Endothelial cell of umbilical vein (primary cell): ENCODE data around the gene SEC22A. TPM values are rescaled to one million over a fixed set of nuclear protein-coding genes. Genes with fewer than 3 reads are reported as not detected.

ENCODE experiments used
- BruUV-seq: library from RNA; stranded (reverse); fragments of 400-500 nt; replicated peaks from 2 replicates; lab custom pipeline; 2021; lab: Mats Ljungman, UMichigan
- CTCF ChIA-PET: fragments of 300-600, 350-600 bp; sonication (Branson Sonifier 250); formaldehyde crosslinking; loops from one replicate; lab custom pipeline; 2021; ENCODE audit warnings: antibody characterized with exemption, inconsistent platforms; lab: Charles Lee
- POLR2A ChIA-PET: fragments of 300-600, 350-600 bp; sonication (Branson Sonifier 250); formaldehyde crosslinking; loops from one replicate; lab custom pipeline; 2021; ENCODE audit warnings: antibody characterized with exemption, inconsistent platforms; lab: Charles Lee
- DNase-seq: peaks from one replicate; pipeline ENCODE4 v3.0.0-alpha.2; 2011; ENCODE audit warnings: low read depth, low spot score
- FAIRE-seq: peaks from 2 replicates; lab custom pipeline; 2011; peaks lifted over from hg19 to GRCh38; lab: Jason Lieb, UNC
- H2AFZ ChIP-seq: 2 replicates; pipeline ENCODE4 v1.6.0; 2012; ENCODE audit warnings: low read depth, low read length, control low read depth, inconsistent platforms
- H3K27ac ChIP-seq: 2 replicates; pipeline ENCODE4 v1.5.1; 2011; ENCODE audit warnings: low read depth, mild to moderate bottlenecking, control low read depth, low read length, moderate library complexity; ENCODE audit not compliant: insufficient read depth
- H3K27me3 ChIP-seq, 2 experiments: 2 replicates each; pipeline versions ENCODE4 v1.6.0 to v1.6.1; 2011; ENCODE audit warnings: low read length in 2 of 2, mixed read lengths in 1 of 2; ENCODE audit not compliant: control insufficient read depth in 2 of 2, insufficient read depth in 2 of 2
- H3K36me3 ChIP-seq, 2 experiments: 2 replicates in 1 of 2; 3 replicates in 1 of 2; pipeline ENCODE4 v1.5.1; 2011; ENCODE audit warnings: low read length in 2 of 2, mild to moderate bottlenecking in 1 of 2, moderate library complexity in 1 of 2; ENCODE audit not compliant: control insufficient read depth in 2 of 2, insufficient read depth in 2 of 2; ENCODE audit errors: extremely low read depth in 1 of 2
- H3K4me1 ChIP-seq: 3 replicates; pipeline ENCODE4 v1.5.1; 2011; ENCODE audit warnings: mild to moderate bottlenecking, low read length; ENCODE audit not compliant: control insufficient read depth, insufficient read depth; ENCODE audit errors: extremely low read depth
- H3K4me2 ChIP-seq: 2 replicates; pipeline ENCODE4 v1.6.1; 2011; ENCODE audit warnings: low read length, control low read depth, mixed read lengths; ENCODE audit not compliant: insufficient read depth
- H3K4me3 ChIP-seq, 3 experiments: fragments of 200-600 bp in 1 of 3; sonication (generic), shearing (Covaris generic) in 1 of 3; replicated peaks in 1 of 3; 2 replicates each; pipeline ENCODE4 v1.5.1; 2011 to 2016; ENCODE audit warnings: control low read depth in 3 of 3, low read length in 3 of 3, mild to moderate bottlenecking in 2 of 3, inconsistent platforms in 1 of 3, low read depth in 1 of 3, moderate library complexity in 1 of 3; ENCODE audit not compliant: insufficient read depth in 1 of 3
- H3K79me2 ChIP-seq: 2 replicates; pipeline ENCODE4 v1.6.0; 2012; ENCODE audit warnings: low read length, inconsistent platforms; ENCODE audit not compliant: control insufficient read depth, insufficient read depth
- H3K9ac ChIP-seq: replicated peaks from 2 replicates; pipeline ENCODE3; 2011; ENCODE audit warnings: low read length, control low read depth; ENCODE audit not compliant: insufficient read depth; ENCODE audit errors: extremely low read depth
- H3K9me1 ChIP-seq: replicated peaks from 3 replicates; pipeline ENCODE4 v1.6.0; 2011; ENCODE audit warnings: mild to moderate bottlenecking, low read length; ENCODE audit not compliant: control insufficient read depth, insufficient read depth; ENCODE audit errors: extremely low read depth
- H3K9me3 ChIP-seq: replicated peaks from 2 replicates; pipeline ENCODE4 v1.5.1; 2012; ENCODE audit warnings: low read length, inconsistent platforms; ENCODE audit not compliant: control insufficient read depth, insufficient read depth
- H4K20me1 ChIP-seq: replicated peaks from 2 replicates; pipeline ENCODE3; 2011; ENCODE audit warnings: mild to moderate bottlenecking, low read length; ENCODE audit not compliant: control insufficient read depth, insufficient read depth; ENCODE audit errors: extremely low read depth
- EZH2 ChIP-seq: IDR thresholded peaks from 2 replicates; pipeline ENCODE4 v1.6.1; 2012; ENCODE audit warnings: borderline replicate concordance, low read depth, mild to moderate bottlenecking, moderate library complexity, low read length, inconsistent platforms; ENCODE audit not compliant: severe bottlenecking
- FOS ChIP-seq: IDR thresholded peaks from 2 replicates; pipeline ENCODE4 v1.6.1; 2011; ENCODE audit warnings: mild to moderate bottlenecking, low read length, moderate library complexity, borderline replicate concordance; ENCODE audit not compliant: insufficient read depth
- GATA2 ChIP-seq: IDR thresholded peaks from 2 replicates; pipeline ENCODE4 v1.7.0; 2011; ENCODE audit warnings: low read depth, mild to moderate bottlenecking, moderate library complexity, mixed read lengths, low read length; ENCODE audit not compliant: insufficient read length, insufficient read depth
- JUN ChIP-seq: IDR thresholded peaks from 2 replicates; pipeline ENCODE4 v1.6.1; 2011; ENCODE audit warnings: borderline replicate concordance, low read depth; ENCODE audit not compliant: insufficient read length, insufficient read depth
- MAX ChIP-seq: IDR thresholded peaks from 2 replicates; pipeline ENCODE4 v1.6.1; 2011; ENCODE audit not compliant: insufficient read depth, insufficient read length
- MYC ChIP-seq: IDR thresholded peaks from one replicate; pipeline ENCODE4 v1.6.1; 2011; ENCODE audit warnings: mild to moderate bottlenecking, low read depth, low read length
- POLR2A ChIP-seq: IDR thresholded peaks from 2 replicates; pipeline ENCODE4 v1.6.1; 2012; ENCODE audit warnings: low read depth, mild to moderate bottlenecking, control low read depth, low read length
- POLR2AphosphoS5 ChIP-seq: IDR thresholded peaks from 2 replicates; pipeline ENCODE4 v1.6.1; 2012; ENCODE audit warnings: low read depth, mild to moderate bottlenecking, control low read depth, low read length, moderate library complexity; ENCODE audit not compliant: insufficient read depth
- dilution Hi-C: fragments of 300-500 bp; cut with MboI; formaldehyde crosslinking; loops from one replicate; pipeline ENCODE4 v1.15.0; 2019; ENCODE audit warnings: low sequenced_read_pairs; ENCODE audit not compliant: extremely low pct_ligation_motif_present
- intact Hi-C: fragments of 100-400 bp; cut with micrococcal nuclease; formaldehyde crosslinking; loops from one replicate; pipeline ENCODE4 v1.10.0; 2022
- polyA plus RNA-seq, 4 experiments: library from polyadenylated mRNA; depleted of rRNA in 3 of 4; stranded (reverse) in 3 of 4; unstranded in 1 of 4; fragments of >200 nt; gene quantifications; 2 replicates each; pipeline versions ENCODE4 v1.2.1 to v1.2.3, GENCODE V29; 2011 to 2012; ENCODE audit warnings: missing spikeins in 1 of 4
- total RNA-seq: library from RNA; stranded (reverse); gene quantifications from 2 replicates; pipeline ENCODE4 v1.2.3, GENCODE V29; 2021
- TF ChIP-seq, protein P1 (sequence below), 2 donors: IDR thresholded peaks; 1 replicate in 1 of 2; 2 replicates in 1 of 2; pipeline ENCODE4 v1.5.1; 2011; ENCODE audit warnings: low read length in 2 of 2, mild to moderate bottlenecking in 2 of 2, moderate library complexity in 2 of 2, control low read depth in 1 of 2, inconsistent platforms in 1 of 2, low read depth in 1 of 2; ENCODE audit not compliant: insufficient read depth in 1 of 2; ENCODE audit errors: extremely low read depth in 1 of 2

SEC22A gene
- total and polyA plus RNA-seq, 2 donors (not counting 3 experiments of a cell fraction or from before 2014, with no cell fraction given) = 20.1 to 26.8 TPM

DNA sequence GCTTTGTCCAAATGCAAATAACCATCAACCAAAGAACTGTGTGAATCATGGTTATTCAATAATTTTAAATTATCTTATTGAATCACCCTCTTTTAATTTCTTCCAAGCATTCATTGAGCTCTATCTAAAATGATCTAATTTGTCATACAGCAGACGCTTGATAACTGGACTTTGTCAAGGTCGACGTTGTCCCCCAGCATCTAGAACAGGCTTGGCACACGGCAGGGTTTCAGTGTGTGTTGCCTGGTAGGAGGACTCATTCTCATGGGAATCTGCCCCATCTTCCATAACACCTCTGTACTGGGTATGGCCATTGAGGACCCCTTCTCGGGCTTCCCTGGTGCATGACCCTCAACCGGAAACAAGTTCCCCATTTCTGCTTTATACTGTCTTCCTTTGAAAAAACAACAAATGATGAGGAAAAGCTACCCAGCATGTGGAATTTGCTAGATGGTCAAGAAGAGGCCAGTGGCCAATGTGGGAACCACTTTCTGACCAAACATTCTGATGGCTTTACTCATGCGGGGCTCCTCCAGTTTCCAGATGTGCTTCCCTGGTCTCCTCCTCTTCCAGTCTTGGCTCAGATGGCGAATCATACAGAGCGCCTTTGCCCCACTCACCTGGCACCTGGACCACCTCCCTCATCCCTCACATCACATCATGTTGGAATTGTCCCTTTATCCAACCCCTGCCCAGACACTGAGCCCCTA lies 41.7 kb upstream of the SEC22A start:
- peaks cover 21 to 46% of the 10 kb centered on the region in 2 experiments for H3K36me3 ChIP-seq
- H3K27me3 ChIP-seq = no peaks in the 10 kb centered on the region
- intact Hi-C loops = no loop called here
- H2AFZ ChIP-seq = no peak overlapping the region
- no peaks in the 10 kb centered on the region for H3K79me2 ChIP-seq
- no peaks in the 10 kb centered on the region for H4K20me1 ChIP-seq
- H3K4me2 ChIP-seq = no peak overlapping the region
- TF ChIP-seq POLR2A (no peak), GATA2 (no peak), FOS (no peak)
- FAIRE-seq (no peak), DNase-seq (no peak)
- H3K9ac ChIP-seq = no peak overlapping the region
- H3K9me1 ChIP-seq = no peaks in the 10 kb centered on the region
- H3K27ac ChIP-seq = no peak overlapping the region
- dilution Hi-C loops = no loop called here
- H3K4me3 ChIP-seq = no peak overlapping the region
- no peaks in the 10 kb centered on the region for H3K9me3 ChIP-seq
- BruUV-seq = no TSS peak
- ChIA-PET POLR2A (interaction anchor here (0.7 kb wide), 1 partner anchor 132 kb away, joined by 6 read pairs; no protein-coding TSS in a partner anchor), CTCF (no interaction called here)
- H3K4me1 ChIP-seq = peaks cover 10% of the 10 kb centered on the region

DNA sequence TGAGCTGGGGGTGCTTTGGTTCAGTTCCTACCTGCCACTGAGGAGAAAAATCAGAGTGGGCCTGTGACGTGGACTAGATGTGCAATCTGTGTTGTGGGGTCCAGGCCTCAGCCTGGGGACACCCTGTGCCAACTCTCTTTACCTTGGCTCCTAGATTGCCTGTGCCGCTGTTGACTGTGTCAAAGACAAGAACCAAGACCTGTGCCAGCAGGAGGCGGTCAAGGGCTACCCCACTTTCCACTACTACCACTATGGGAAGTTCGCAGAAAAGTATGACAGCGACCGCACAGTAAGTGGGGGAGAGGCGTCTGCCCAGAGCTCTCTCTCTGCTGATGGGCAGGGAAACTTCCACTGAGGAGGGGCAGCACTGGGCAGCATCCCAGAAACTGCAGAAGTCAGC lies 40.6 kb upstream of the SEC22A start:
- dilution Hi-C loops (no loop called here), intact Hi-C loops (no loop called here)
- Histone ChIP-seq H3K4me1 (peaks cover 10% of the 10 kb centered on the region), H4K20me1 (no peaks in the 10 kb centered on the region), H2AFZ (no peak overlapping the region), H3K9me1 (no peaks in the 10 kb centered on the region), H3K36me3 (peaks cover 18 to 38% of the 10 kb centered on the region in 2 experiments), H3K9me3 (no peaks in the 10 kb centered on the region), H3K27ac (no peak overlapping the region), H3K79me2 (no peaks in the 10 kb centered on the region), H3K4me2 (no peak overlapping the region), H3K27me3 (no peaks in the 10 kb centered on the region), H3K4me3 (no peak overlapping the region), H3K9ac (no peak overlapping the region)
- DNase-seq (no peak), FAIRE-seq (no peak)
- CTCF ChIA-PET = no interaction called here
- TF ChIP-seq MYC = no peak
- TF ChIP-seq POLR2AphosphoS5 = no peak
- TF ChIP-seq, protein P1, sequence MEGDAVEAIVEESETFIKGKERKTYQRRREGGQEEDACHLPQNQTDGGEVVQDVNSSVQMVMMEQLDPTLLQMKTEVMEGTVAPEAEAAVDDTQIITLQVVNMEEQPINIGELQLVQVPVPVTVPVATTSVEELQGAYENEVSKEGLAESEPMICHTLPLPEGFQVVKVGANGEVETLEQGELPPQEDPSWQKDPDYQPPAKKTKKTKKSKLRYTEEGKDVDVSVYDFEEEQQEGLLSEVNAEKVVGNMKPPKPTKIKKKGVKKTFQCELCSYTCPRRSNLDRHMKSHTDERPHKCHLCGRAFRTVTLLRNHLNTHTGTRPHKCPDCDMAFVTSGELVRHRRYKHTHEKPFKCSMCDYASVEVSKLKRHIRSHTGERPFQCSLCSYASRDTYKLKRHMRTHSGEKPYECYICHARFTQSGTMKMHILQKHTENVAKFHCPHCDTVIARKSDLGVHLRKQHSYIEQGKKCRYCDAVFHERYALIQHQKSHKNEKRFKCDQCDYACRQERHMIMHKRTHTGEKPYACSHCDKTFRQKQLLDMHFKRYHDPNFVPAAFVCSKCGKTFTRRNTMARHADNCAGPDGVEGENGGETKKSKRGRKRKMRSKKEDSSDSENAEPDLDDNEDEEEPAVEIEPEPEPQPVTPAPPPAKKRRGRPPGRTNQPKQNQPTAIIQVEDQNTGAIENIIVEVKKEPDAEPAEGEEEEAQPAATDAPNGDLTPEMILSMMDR (IDR thresholded peaks at IDR 0.05; ENCODE audit: extremely low read depth in 1 of 2, insufficient read depth in 1 of 2, low read depth in 1 of 2, low read length in 2 of 2) = no peak
- TF ChIP-seq JUN = no peak
- TF ChIP-seq EZH2 = no peak
- no peak for TF ChIP-seq POLR2A
- no peak for TF ChIP-seq GATA2
- no peak for TF ChIP-seq FOS
- TF ChIP-seq MAX = no peak
- no TSS peak for BruUV-seq
- POLR2A ChIA-PET = no interaction called here
